Measurements from ENCODE around the gene ACD. TPM values are rescaled to one million over a fixed set of nuclear protein-coding genes. Genes with fewer than 3 reads are reported as not detected.

ACD gene
- total RNA-seq, 4 donors from 2014 or later, result 18.7 to 31.1 (median 23.4) TPM

DNA sequence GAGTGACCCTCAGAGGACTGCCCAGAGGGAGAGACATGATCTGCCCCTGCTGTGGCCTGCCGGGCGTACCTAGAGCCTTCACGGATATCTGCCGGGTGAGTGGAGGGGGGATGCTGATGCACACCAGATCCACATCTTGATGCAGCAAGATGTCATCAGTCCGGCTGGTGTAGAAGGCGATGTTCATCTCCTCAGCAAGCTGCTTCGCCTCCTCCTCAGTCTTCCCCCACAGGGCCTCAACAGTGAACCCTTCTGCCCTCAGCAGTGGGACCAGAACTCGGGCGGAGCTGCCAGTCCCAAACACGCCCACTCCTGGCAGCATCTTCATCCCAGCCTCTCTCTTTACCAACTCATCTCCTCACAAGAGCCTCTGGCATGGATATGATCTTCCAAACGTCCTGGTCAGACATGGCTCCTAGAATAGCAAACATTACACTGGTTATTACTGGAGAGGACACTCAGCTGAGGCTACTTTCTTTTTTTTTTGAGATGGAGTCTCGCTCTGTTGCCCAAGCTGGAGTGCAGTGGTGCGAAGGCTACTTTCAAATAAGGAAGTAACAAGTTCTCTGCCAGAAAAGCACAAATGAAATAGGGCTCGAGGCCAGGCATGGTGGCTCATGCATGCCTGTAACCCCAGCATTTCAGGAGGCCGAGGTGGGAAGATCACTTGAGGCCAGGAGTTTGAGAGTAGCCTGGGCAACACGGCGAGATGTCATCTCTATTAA is 25.5 kb upstream of the ACD start:
- intact Hi-C loops (cut with DNase I; ENCODE audit: low total_unique reads), result no loop called here
- TF ChIP-seq CTCF (IDR thresholded peaks at IDR 0.05) (no peak), POLR2A (IDR thresholded peaks at IDR 0.05) (no peak)
- WGBS, 2 donors, result 73 to 76% methylated on average over 17 of the region's 17 CpGs
- DNase-seq (ENCODE audit: low spot score in 2 of 2), result no peak
- H3K4me3 ChIP-seq (ENCODE audit: low read depth, poor library complexity, severe bottlenecking), result no peak overlapping the region

DNA sequence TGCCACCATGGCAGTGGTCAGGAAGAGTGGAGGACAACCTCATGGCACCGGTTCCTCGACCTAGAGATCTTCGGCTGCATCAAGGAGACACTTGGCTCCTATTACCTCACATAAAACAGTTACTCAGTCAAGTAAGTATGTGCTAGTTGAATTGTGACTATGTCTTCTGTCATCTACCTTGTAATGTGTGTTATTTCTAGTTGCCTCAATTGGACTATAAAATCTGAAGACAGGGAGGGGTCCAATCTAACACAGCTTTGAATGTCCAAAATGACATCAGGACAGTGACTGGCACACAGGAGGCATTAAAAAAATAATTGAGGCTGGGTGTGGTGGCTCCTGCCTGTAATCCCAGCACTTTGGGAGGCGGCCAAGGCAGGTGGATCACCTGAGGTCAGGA is 23.7 kb upstream of the ACD start:
- no peak for DNase-seq (ENCODE audit: low spot score in 2 of 2)
- TF ChIP-seq CTCF (IDR thresholded peaks at IDR 0.05), result no peak
- no peak for TF ChIP-seq POLR2A (IDR thresholded peaks at IDR 0.05)
- 78 to 80% methylated on average over 4 of the region's 4 CpGs for WGBS, 2 donors
- H3K4me3 ChIP-seq (ENCODE audit: low read depth, poor library complexity, severe bottlenecking), result no peak overlapping the region
- intact Hi-C loops (cut with DNase I; ENCODE audit: low total_unique reads), result no loop called here

DNA sequence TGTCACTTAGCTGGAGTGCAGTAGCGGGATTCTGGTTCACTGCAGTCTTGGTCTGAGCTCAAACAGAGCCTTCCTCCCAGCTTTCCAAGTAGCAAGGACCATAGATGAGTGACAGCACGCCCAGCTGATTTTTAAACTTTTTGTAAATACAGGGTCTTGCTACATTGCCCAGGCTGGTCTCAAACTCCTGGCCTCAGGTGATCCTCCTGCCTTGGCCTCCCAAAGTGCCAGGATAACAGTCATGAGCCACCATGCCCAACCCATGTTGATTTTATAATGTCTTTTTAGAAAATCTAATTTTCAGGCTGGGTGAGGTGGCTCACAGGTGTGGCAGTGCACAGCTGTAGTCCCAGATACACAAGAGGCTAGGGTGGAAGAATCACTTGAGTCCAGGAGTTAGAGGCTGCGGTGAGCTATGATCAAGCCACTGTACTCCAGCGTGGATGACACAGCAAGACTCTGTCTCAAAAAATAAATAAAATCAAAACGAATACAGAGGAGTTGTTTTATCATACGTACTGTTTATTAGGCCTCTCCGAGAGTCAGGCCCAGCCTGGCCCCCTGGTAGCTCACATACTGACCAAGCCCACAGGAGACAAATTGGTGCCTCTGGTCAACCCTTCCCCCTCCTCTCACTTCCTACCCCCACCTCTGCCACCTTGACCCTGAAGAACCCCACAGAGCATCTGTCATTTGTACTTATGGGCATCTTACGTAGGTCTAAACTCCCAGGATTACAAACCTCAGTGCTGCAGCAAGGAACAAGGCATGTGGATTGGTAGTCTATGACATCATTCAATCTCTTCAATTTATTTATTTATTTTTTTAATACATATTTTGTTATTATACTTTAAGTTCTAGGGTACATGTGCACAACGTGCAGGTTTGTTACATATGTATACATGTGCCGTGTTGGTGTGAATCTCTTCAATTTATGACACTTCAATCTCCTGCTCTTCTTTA is 20.2 kb upstream of the ACD start:
- DNase-seq (ENCODE audit: low spot score in 2 of 2), result no peak
- intact Hi-C loops (cut with DNase I; ENCODE audit: low total_unique reads), result no loop called here
- WGBS, 2 donors, result 96% methylated on average over 10 of the region's 10 CpGs
- H3K4me3 ChIP-seq (ENCODE audit: low read depth, poor library complexity, severe bottlenecking), result no peak overlapping the region
- TF ChIP-seq POLR2A (IDR thresholded peaks at IDR 0.05) (no peak), CTCF (IDR thresholded peaks at IDR 0.05) (no peak)

- DNase-seq (ENCODE audit: low spot score in 2 of 2), result no peak
- WGBS, 2 donors, result 66 to 80% methylated on average over 12 of the region's 12 CpGs
- no peak overlapping the region for H3K4me3 ChIP-seq (ENCODE audit: low read depth, poor library complexity, severe bottlenecking)
- TF ChIP-seq CTCF (IDR thresholded peaks at IDR 0.05) (no peak), POLR2A (IDR thresholded peaks at IDR 0.05) (no peak)
- intact Hi-C loops (cut with DNase I; ENCODE audit: low total_unique reads), result no loop called here
These were observed 18.4 kb upstream of the ACD start for GRCh38 chr16:67678354-67679023.

- no peak for TF ChIP-seq POLR2A (IDR thresholded peaks at IDR 0.05)
- TF ChIP-seq CTCF (IDR thresholded peaks at IDR 0.05), result no peak
- intact Hi-C loops (cut with DNase I; ENCODE audit: low total_unique reads), result no loop called here
- WGBS, 2 donors, result 80 to 92% methylated on average over 1 of the region's 1 CpG
- H3K4me3 ChIP-seq (ENCODE audit: low read depth, poor library complexity, severe bottlenecking), result no peak overlapping the region
- DNase-seq (ENCODE audit: low spot score in 2 of 2), result no peak
These were observed 17.7 kb upstream of the ACD start for GRCh38 chr16:67677712-67678111.

Measured in lower leg skin (tissue), 4 donors.